KMS-11 (cell line): ENCODE data around the gene GPR84.

Experiments used
- H2AFZ ChIP-seq: fragments of 200-600 bp; sonication (generic); 2 replicates; pipeline ENCODE4 v1.6.1; 2016; ENCODE audit warnings: antibody characterized with exemption, mixed run types, low read depth
- H3K27ac ChIP-seq: fragments of 200-600 bp; sonication (generic); 2 replicates; pipeline ENCODE4 v1.6.1; 2016; ENCODE audit warnings: mild to moderate bottlenecking, mixed run types
- H3K27me3 ChIP-seq: fragments of 200-600 bp; sonication (generic); 2 replicates; pipeline ENCODE4 v1.6.1; 2017; ENCODE audit warnings: mild to moderate bottlenecking, low read depth, mixed run types, moderate library complexity; ENCODE audit not compliant: insufficient read depth
- H3K36me3 ChIP-seq: fragments of 200-600 bp; sonication (generic); 2 replicates; pipeline ENCODE4 v1.6.1; 2017; ENCODE audit warnings: mild to moderate bottlenecking, mixed run types; ENCODE audit not compliant: insufficient read depth
- H3K4me1 ChIP-seq: fragments of 200-600 bp; sonication (generic); 2 replicates; pipeline ENCODE4 v1.6.1; 2016; ENCODE audit warnings: mild to moderate bottlenecking, low read depth, mixed run types; ENCODE audit not compliant: poor library complexity, severe bottlenecking
- H3K4me2 ChIP-seq: fragments of 200-600 bp; sonication (generic); 2 replicates; pipeline ENCODE4 v1.7.0; 2016; ENCODE audit warnings: mild to moderate bottlenecking, mixed run types
- H3K4me3 ChIP-seq: fragments of 200-600 bp; sonication (generic); IDR thresholded peaks from 2 replicates; pipeline ENCODE4 v1.6.1; 2017; ENCODE audit warnings: low read depth, low read length, mixed read lengths; ENCODE audit not compliant: insufficient read depth
- H3K79me2 ChIP-seq: fragments of 200-600 bp; sonication (generic); 2 replicates; pipeline ENCODE4 v1.6.1; 2016; ENCODE audit warnings: low read depth, mixed run types; ENCODE audit not compliant: insufficient read depth
- H3K9ac ChIP-seq: fragments of 200-600 bp; sonication (generic); 2 replicates; pipeline ENCODE4 v1.6.1; 2016; ENCODE audit warnings: mild to moderate bottlenecking, mixed run types
- H4K20me1 ChIP-seq: fragments of 200-600 bp; sonication (generic); 2 replicates; pipeline ENCODE4 v1.6.1; 2016; ENCODE audit warnings: mild to moderate bottlenecking, mixed run types; ENCODE audit not compliant: insufficient read depth
- CTCF ChIP-seq: fragments of 200-600 bp; sonication (generic); conservative IDR thresholded peaks from 2 replicates; pipeline ENCODE4 v1.6.1; 2017; ENCODE audit warnings: low read depth, mild to moderate bottlenecking, antibody characterized with exemption, low read length, moderate library complexity, mixed read lengths

GPR84 gene

DNA sequence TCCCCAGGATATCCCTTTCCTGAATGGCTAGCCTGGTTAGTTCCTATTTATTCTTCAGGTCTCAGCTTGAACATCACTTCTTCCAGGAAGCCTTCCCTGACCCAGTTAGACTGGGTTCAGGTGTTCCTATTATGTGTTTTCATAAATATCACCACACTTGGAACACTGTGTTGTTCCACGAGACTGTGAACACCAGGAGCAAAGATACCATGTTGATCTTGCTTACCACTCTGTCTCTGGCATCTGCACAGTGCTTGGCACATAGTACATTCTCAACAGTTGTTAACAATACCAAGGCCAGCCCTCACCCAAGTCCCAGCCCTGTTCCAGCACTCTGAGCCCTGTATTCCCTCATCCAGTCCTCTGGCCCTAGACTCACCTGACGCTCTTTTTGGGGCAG lies 33.9 kb upstream of the GPR84 start:
- Histone ChIP-seq H3K79me2 (no peaks in the 10 kb centered on the region), H3K27ac (no peak overlapping the region), H3K27me3 (peaks cover under 1% of the 10 kb centered on the region; the same call in 1 of the 2 replicates), H3K36me3 (no peaks in the 10 kb centered on the region), H3K4me1 (no peaks in the 10 kb centered on the region), H2AFZ (no peak overlapping the region), H3K4me2 (no peak overlapping the region), H3K9ac (no peak overlapping the region), H4K20me1 (no peaks in the 10 kb centered on the region), H3K4me3 (no peak overlapping the region)
- no peak for TF ChIP-seq CTCF

GRCh38 chr12:54397157-54397556 lies 32.9 kb upstream of the GPR84 start:
- Histone ChIP-seq H3K4me3 (no peak overlapping the region), H3K4me2 (no peak overlapping the region), H3K27ac (no peak overlapping the region), H3K36me3 (no peaks in the 10 kb centered on the region), H2AFZ (no peak overlapping the region), H4K20me1 (no peaks in the 10 kb centered on the region), H3K9ac (no peak overlapping the region), H3K79me2 (no peaks in the 10 kb centered on the region), H3K27me3 (peaks cover 7% of the 10 kb centered on the region; the same call in 1 of the 2 replicates), H3K4me1 (no peaks in the 10 kb centered on the region)
- TF ChIP-seq CTCF: no peak

DNA sequence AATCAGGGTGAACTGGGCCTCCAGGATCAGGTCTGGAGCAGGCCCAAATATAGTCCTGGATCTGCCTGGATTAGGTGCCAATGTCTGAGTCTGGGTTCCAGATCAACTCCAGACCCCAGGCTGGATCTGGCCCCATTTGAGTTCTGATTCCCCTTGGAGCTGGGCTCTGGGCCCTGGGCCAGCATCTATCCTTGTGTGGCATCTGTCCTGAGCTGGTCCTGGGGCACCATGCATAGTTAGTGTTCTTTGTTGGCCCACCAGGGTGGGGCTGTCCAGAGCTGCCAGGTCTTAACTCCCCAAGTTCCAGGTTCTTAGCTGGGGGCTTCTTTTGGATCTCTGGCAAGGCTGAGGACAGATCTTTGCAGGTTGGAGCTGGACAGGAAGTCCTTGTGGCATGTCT lies 31.3 kb upstream of the GPR84 start:
- H4K20me1 ChIP-seq: no peaks in the 10 kb centered on the region
- H3K4me3 ChIP-seq: no peak overlapping the region
- no peaks in the 10 kb centered on the region for H3K36me3 ChIP-seq
- no peak for TF ChIP-seq CTCF
- H3K4me2 ChIP-seq: no peak overlapping the region
- no peaks in the 10 kb centered on the region for H3K4me1 ChIP-seq
- H3K9ac ChIP-seq: no peak overlapping the region
- H3K79me2 ChIP-seq: no peaks in the 10 kb centered on the region
- no peak overlapping the region for H3K27ac ChIP-seq
- H2AFZ ChIP-seq: no peak overlapping the region
- peaks cover 11% of the 10 kb centered on the region; the same call in 1 of the 2 replicates for H3K27me3 ChIP-seq

DNA sequence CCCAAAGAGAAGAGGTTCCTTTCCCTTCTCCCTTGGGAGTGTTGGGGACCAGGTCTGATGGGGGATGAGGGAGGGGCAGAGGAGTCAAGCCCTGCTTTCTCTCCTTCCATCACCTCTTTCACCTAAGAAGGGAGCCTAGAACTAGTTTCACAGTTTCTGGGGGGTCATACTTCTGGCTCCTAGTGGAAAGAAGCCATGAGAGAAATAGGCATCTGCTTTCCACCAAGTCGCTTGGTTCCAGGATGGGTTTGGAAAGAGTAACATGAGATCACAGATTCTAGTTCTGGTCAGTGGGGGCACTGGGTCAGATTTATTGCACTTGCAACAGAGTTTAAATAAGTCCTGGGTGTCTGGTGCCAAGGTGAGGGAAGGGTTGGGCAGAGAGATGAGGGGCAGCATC lies 30.7 kb upstream of the GPR84 start:
- no peak for TF ChIP-seq CTCF
- Histone ChIP-seq H3K79me2 (no peaks in the 10 kb centered on the region), H3K36me3 (no peaks in the 10 kb centered on the region), H3K4me1 (no peaks in the 10 kb centered on the region), H2AFZ (no peak overlapping the region), H3K9ac (no peak overlapping the region), H4K20me1 (no peaks in the 10 kb centered on the region), H3K4me3 (no peak overlapping the region), H3K27ac (no peak overlapping the region), H3K27me3 (peaks cover 11% of the 10 kb centered on the region; the same call in 1 of the 2 replicates), H3K4me2 (no peak overlapping the region)
